ENCODE measurements around the gene DIRAS1.

- TF ChIP-seq CTCF (IDR thresholded peaks at IDR 0.05) (no peak), POLR2A (IDR thresholded peaks at IDR 0.05) (no peak)
Observed at GRCh38 chr19:2721570-2722540, 683 bp upstream of the DIRAS1 start.
